Keratinocyte (primary cell): Measurements from ENCODE around the gene PRRG1. TPM values are rescaled to one million over a fixed set of nuclear protein-coding genes. Genes with fewer than 3 reads are reported as not detected.

Source experiments
- DNase-seq: peaks from one replicate; pipeline ENCODE4 v3.0.0-alpha.2; 2011; ENCODE audit warnings: low read depth, missing footprints, low spot score
- FAIRE-seq: peaks from 2 replicates; lab custom pipeline; 2011; peaks lifted over from hg19 to GRCh38; lab: Jason Lieb, UNC
- H2AFZ ChIP-seq: 2 replicates; pipeline ENCODE4 v1.6.0; 2012; ENCODE audit warnings: low read length, control low read depth, inconsistent platforms; ENCODE audit not compliant: control insufficient read depth
- H3K27ac ChIP-seq: 2 replicates; pipeline ENCODE4 v1.5.1; 2011; ENCODE audit warnings: low read length; ENCODE audit not compliant: control insufficient read depth, insufficient read depth
- H3K27me3 ChIP-seq: 3 replicates; pipeline ENCODE4 v1.6.0; 2011; ENCODE audit warnings: low read length; ENCODE audit not compliant: control insufficient read depth, insufficient read depth; ENCODE audit errors: extremely low read depth
- H3K36me3 ChIP-seq, 2 experiments: 2 replicates in 1 of 2; 3 replicates in 1 of 2; pipeline ENCODE4 v1.5.1; 2011; ENCODE audit warnings: low read length in 2 of 2, mild to moderate bottlenecking in 1 of 2; ENCODE audit not compliant: control insufficient read depth in 2 of 2, insufficient read depth in 2 of 2; ENCODE audit errors: extremely low read depth in 1 of 2
- H3K4me1 ChIP-seq: 3 replicates; pipeline ENCODE4 v1.5.1; 2011; ENCODE audit warnings: low read length; ENCODE audit not compliant: control insufficient read depth, insufficient read depth; ENCODE audit errors: extremely low read depth
- H3K4me2 ChIP-seq: 3 replicates; pipeline ENCODE4 v1.6.0; 2011; ENCODE audit warnings: low read depth, low read length; ENCODE audit not compliant: control insufficient read depth, insufficient read depth; ENCODE audit errors: extremely low read depth
- H3K4me3 ChIP-seq, 3 experiments: fragments of 200-600 bp in 1 of 3; sonication (generic) in 1 of 3; 2 replicates in 2 of 3; 3 replicates in 1 of 3; pipeline ENCODE4 v1.5.1; 2011 to 2016; ENCODE audit warnings: low read length in 3 of 3, mild to moderate bottlenecking in 3 of 3, control low read depth in 2 of 3, inconsistent platforms in 1 of 3, low read depth in 1 of 3, mixed read lengths in 1 of 3, mixed run types in 1 of 3, moderate library complexity in 1 of 3; ENCODE audit not compliant: control insufficient read depth in 2 of 3, insufficient read depth in 2 of 3; ENCODE audit errors: extremely low read depth in 1 of 3
- H3K79me2 ChIP-seq: 2 replicates; pipeline ENCODE4 v1.6.0; 2012; ENCODE audit warnings: low read length; ENCODE audit not compliant: control insufficient read depth, insufficient read depth
- H3K9ac ChIP-seq: 3 replicates; pipeline ENCODE4 v1.6.0; 2011; ENCODE audit warnings: low read length; ENCODE audit not compliant: control insufficient read depth, insufficient read depth; ENCODE audit errors: extremely low read depth
- H3K9me1 ChIP-seq: 3 replicates; pipeline ENCODE4 v1.6.0; 2011; ENCODE audit warnings: low read length; ENCODE audit not compliant: control insufficient read depth, insufficient read depth; ENCODE audit errors: extremely low read depth
- H3K9me3 ChIP-seq: 2 replicates; pipeline ENCODE4 v1.5.1; 2012; ENCODE audit warnings: low read depth, low read length; ENCODE audit not compliant: control insufficient read depth
- H4K20me1 ChIP-seq: 3 replicates; pipeline ENCODE4 v1.6.0; 2011; ENCODE audit warnings: low read length; ENCODE audit not compliant: control insufficient read depth, insufficient read depth; ENCODE audit errors: extremely low read depth
- CTCF ChIP-seq, 3 experiments: IDR thresholded peaks in 1 of 3; conservative IDR thresholded peaks in 1 of 3; optimal IDR thresholded peaks in 1 of 3; 2 replicates in 2 of 3; 3 replicates in 1 of 3; pipeline versions ENCODE3 to v1.5.1; 2011; ENCODE audit warnings: low read length in 3 of 3, mild to moderate bottlenecking in 3 of 3, moderate library complexity in 2 of 3, control low read depth in 1 of 3, inconsistent platforms in 1 of 3; ENCODE audit not compliant: insufficient read depth in 2 of 3; ENCODE audit errors: extremely low read depth in 1 of 3
- EZH2 ChIP-seq: IDR thresholded peaks from one replicate; pipeline ENCODE4 v1.6.1; 2012; ENCODE audit warnings: inconsistent platforms, mild to moderate bottlenecking, low read length, moderate library complexity
- dilution Hi-C: fragments of 300-500 bp; cut with MboI; formaldehyde crosslinking; loops from one replicate; pipeline ENCODE4 v1.7.0; 2020; ENCODE audit warnings: low sequenced_read_pairs; ENCODE audit not compliant: extremely low pct_ligation_motif_present
- polyA plus RNA-seq, 5 experiments: library from polyadenylated mRNA; depleted of rRNA in 3 of 5; stranded (reverse) in 3 of 5; stranded (forward) in 1 of 5; unstranded in 1 of 5; fragments of >200 nt; gene quantifications; 1 replicate in 1 of 5; 2 replicates in 3 of 5; 3 replicates in 1 of 5; pipeline versions ENCODE4 v1.2.1 to v1.2.3, GENCODE V29; 2011 to 2012; ENCODE audit warnings: missing spikeins in 2 of 5, low read depth in 1 of 5, low replicate concordance in 1 of 5

Gene PRRG1
- polyA plus RNA-seq, 1 donor (not counting 4 experiments of a cell fraction or from before 2014, with no cell fraction given): 29.2 TPM

GRCh38 chrX:37378830-37379229 is 29.7 kb downstream of the PRRG1 start:
- H4K20me1 ChIP-seq: no peaks in the 10 kb centered on the region
- no peak overlapping the region for H3K4me3 ChIP-seq
- H3K9me3 ChIP-seq: no peaks in the 10 kb centered on the region
- H3K4me1 ChIP-seq: peaks cover 2% of the 10 kb centered on the region
- no peak overlapping the region for H3K9ac ChIP-seq
- H3K27me3 ChIP-seq: no peaks in the 10 kb centered on the region
- no peak overlapping the region for H3K27ac ChIP-seq
- H3K9me1 ChIP-seq: no peaks in the 10 kb centered on the region
- H3K36me3 ChIP-seq: no peaks in the 10 kb centered on the region
- H2AFZ ChIP-seq: no peak overlapping the region
- H3K4me2 ChIP-seq: no peak overlapping the region
- FAIRE-seq: no peak
- H3K79me2 ChIP-seq: peaks cover 25% of the 10 kb centered on the region
- no peak for DNase-seq
- dilution Hi-C loops: no loop called here
- TF ChIP-seq CTCF (optimal IDR thresholded peaks at IDR 0.05 in 1 of 3, IDR thresholded peaks at IDR 0.05 in 1 of 3, conservative IDR thresholded peaks at IDR 0.05 in 1 of 3; ENCODE audit: extremely low read depth in 1 of 3, insufficient read depth in 2 of 3, low read length in 3 of 3) (no peak), EZH2 (no peak)

- Histone ChIP-seq H3K4me3 (no peak overlapping the region), H3K4me2 (no peak overlapping the region), H2AFZ (no peak overlapping the region), H3K27ac (no peak overlapping the region), H3K27me3 (no peaks in the 10 kb centered on the region), H3K9me3 (no peaks in the 10 kb centered on the region), H4K20me1 (no peaks in the 10 kb centered on the region), H3K4me1 (peaks cover 2% of the 10 kb centered on the region), H3K9me1 (no peaks in the 10 kb centered on the region), H3K36me3 (no peaks in the 10 kb centered on the region), H3K9ac (no peak overlapping the region), H3K79me2 (peaks cover 24% of the 10 kb centered on the region)
- dilution Hi-C loops: no loop called here
- DNase-seq: no peak
- TF ChIP-seq CTCF (optimal IDR thresholded peaks at IDR 0.05 in 1 of 3, IDR thresholded peaks at IDR 0.05 in 1 of 3, conservative IDR thresholded peaks at IDR 0.05 in 1 of 3; ENCODE audit: extremely low read depth in 1 of 3, insufficient read depth in 2 of 3, low read length in 3 of 3) (no peak), EZH2 (no peak)
- no peak for FAIRE-seq
Observed at GRCh38 chrX:37380256-37380655, 31.1 kb downstream of the PRRG1 start.
